ENCODE data around the gene UBN2. TPM values are rescaled to one million over a fixed set of nuclear protein-coding genes. Genes with fewer than 3 reads are reported as not detected.

Gene UBN2
- total and polyA plus RNA-seq, 8 donors: 0.76 to 23.9 (median 6.3) TPM

- peaks cover 56 to 100% (median 98%) of the 10 kb centered on the region in 4 donors for H3K36me3 ChIP-seq
- no peaks in the 10 kb centered on the region for H3K9me3 ChIP-seq
- WGBS, 5 donors: 90 to 97% (median 95%) methylated on average over 3 of the region's 3 CpGs
- no peak for TF ChIP-seq POLR2A (IDR thresholded peaks at IDR 0.05)
- no peak for TF ChIP-seq POLR2AphosphoS5 (IDR thresholded peaks at IDR 0.05)
- TF ChIP-seq EP300 (IDR thresholded peaks at IDR 0.05): no peak
- TF ChIP-seq CTCF (IDR thresholded peaks at IDR 0.05): no peak
- no peak overlapping the region for H3K27ac ChIP-seq
- intact Hi-C loops (cut with DNase I; ENCODE audit: low total_unique reads): no loop called here
- no peaks in the 10 kb centered on the region for H3K27me3 ChIP-seq
- H3K4me1 ChIP-seq: no peaks in the 10 kb centered on the region
- DNase-seq: no peak
- no peak overlapping the region for H3K4me3 ChIP-seq
Measured at GRCh38 chr7:139264220-139264619, 33.2 kb downstream of the UBN2 start.

GRCh38 chr7:139265673-139266072 lies 34.6 kb downstream of the UBN2 start:
- no peak for DNase-seq
- intact Hi-C loops (cut with DNase I; ENCODE audit: low total_unique reads): no loop called here
- Histone ChIP-seq H3K9me3 (no peaks in the 10 kb centered on the region), H3K4me1 (no peaks in the 10 kb centered on the region), H3K4me3 (no peak overlapping the region), H3K36me3 (peaks cover 50 to 100% (median 98%) of the 10 kb centered on the region in 4 donors), H3K27ac (no peak overlapping the region), H3K27me3 (no peaks in the 10 kb centered on the region)
- WGBS, 5 donors: 71 to 93% (median 81%) methylated on average over 2 of the region's 2 CpGs
- no peak for TF ChIP-seq POLR2A (IDR thresholded peaks at IDR 0.05)
- no peak for TF ChIP-seq POLR2AphosphoS5 (IDR thresholded peaks at IDR 0.05)
- no peak for TF ChIP-seq CTCF (IDR thresholded peaks at IDR 0.05)
- TF ChIP-seq EP300 (IDR thresholded peaks at IDR 0.05): no peak

- H3K9me3 ChIP-seq: no peaks in the 10 kb centered on the region
- H3K4me3 ChIP-seq: no peak overlapping the region
- H3K27me3 ChIP-seq: no peaks in the 10 kb centered on the region
- TF ChIP-seq POLR2A (IDR thresholded peaks at IDR 0.05) (no peak), POLR2AphosphoS5 (IDR thresholded peaks at IDR 0.05) (no peak), CTCF (IDR thresholded peaks at IDR 0.05) (no peak), EP300 (IDR thresholded peaks at IDR 0.05) (no peak)
- intact Hi-C loops (cut with DNase I; ENCODE audit: low total_unique reads): no loop called here
- no peak for DNase-seq
- H3K36me3 ChIP-seq: peaks cover 43 to 99% (median 98%) of the 10 kb centered on the region in 4 donors
- no peak overlapping the region for H3K27ac ChIP-seq
- 82 to 90% (median 89%) methylated on average over 17 of the region's 17 CpGs for WGBS, 5 donors
- peaks cover 0 to 4% (median 0%) of the 10 kb centered on the region in 4 donors for H3K4me1 ChIP-seq
Measured at GRCh38 chr7:139271718-139272628, 40.9 kb downstream of the UBN2 start.

- Histone ChIP-seq H3K9me3 (no peaks in the 10 kb centered on the region), H3K27ac (no peak overlapping the region), H3K36me3 (peaks cover 17 to 64% (median 55%) of the 10 kb centered on the region in 4 donors), H3K27me3 (no peaks in the 10 kb centered on the region), H3K4me1 (no peaks in the 10 kb centered on the region), H3K4me3 (no peak overlapping the region)
- no peak for DNase-seq
- 92 to 96% (median 94%) methylated on average over 5 of the region's 5 CpGs for WGBS, 5 donors
- intact Hi-C loops (cut with DNase I; ENCODE audit: low total_unique reads): no loop called here
- no peak for TF ChIP-seq CTCF (IDR thresholded peaks at IDR 0.05)
Measured at GRCh38 chr7:139284252-139284896, 53.3 kb downstream of the UBN2 start.

Measured in stomach (tissue), 9 donors.